Neuronal stem cell (in vitro differentiated cells): ENCODE measurements around the gene WTAP.

ENCODE experiments used
- DNase-seq: peaks from one replicate; pipeline ENCODE4 v3.0.0-alpha.2; 2013; ENCODE audit warnings: low spot score
- H2AFZ ChIP-seq: one replicate; pipeline ENCODE4 v1.6.1; 2013; ENCODE audit warnings: mild to moderate bottlenecking, low read length, inconsistent platforms
- H2AK5ac ChIP-seq: 2 replicates; pipeline ENCODE4 v1.6.1; 2013; ENCODE audit warnings: low read depth, mild to moderate bottlenecking, inconsistent platforms, low read length, moderate library complexity, mixed read lengths
- H2BK120ac ChIP-seq: 2 replicates; pipeline ENCODE4 v1.6.1; 2013; ENCODE audit warnings: low read depth, mild to moderate bottlenecking, inconsistent platforms, low read length, moderate library complexity, mixed read lengths
- H2BK12ac ChIP-seq: one replicate; pipeline ENCODE4 v1.6.1; 2013; ENCODE audit warnings: low read length, inconsistent platforms
- H2BK15ac ChIP-seq: 2 replicates; pipeline ENCODE4 v1.6.1; 2013; ENCODE audit warnings: mild to moderate bottlenecking, low read length, inconsistent platforms, mixed read lengths
- H2BK5ac ChIP-seq: one replicate; pipeline ENCODE4 v1.6.1; 2013; ENCODE audit warnings: inconsistent platforms, mild to moderate bottlenecking, low read length, moderate library complexity
- H3K14ac ChIP-seq: one replicate; pipeline ENCODE4 v1.6.1; 2013; ENCODE audit warnings: low read length, inconsistent platforms
- H3K18ac ChIP-seq: 2 replicates; pipeline ENCODE4 v1.6.1; 2013; ENCODE audit warnings: low read length, inconsistent platforms
- H3K23ac ChIP-seq: 2 replicates; pipeline ENCODE4 v1.6.1; 2013; ENCODE audit warnings: low read depth, mild to moderate bottlenecking, mixed read lengths, low read length, inconsistent platforms; ENCODE audit not compliant: poor library complexity
- H3K27ac ChIP-seq: replicated peaks from 3 replicates; pipeline ENCODE4 v1.5.1; 2013; ENCODE audit warnings: low read length, inconsistent platforms
- H3K27me3 ChIP-seq, 3 experiments: 2 replicates each; pipeline ENCODE4 v1.6.1; 2013; ENCODE audit warnings: low read length in 3 of 3, mild to moderate bottlenecking in 2 of 3, inconsistent platforms in 1 of 3, low read depth in 1 of 3, mixed read lengths in 1 of 3, moderate library complexity in 1 of 3; ENCODE audit not compliant: control insufficient read depth in 3 of 3, insufficient read depth in 3 of 3
- H3K36me3 ChIP-seq, 2 donors: replicated peaks in 1 of 2; 2 replicates each; pipeline ENCODE4 v1.6.1; 2013; ENCODE audit warnings: low read length in 2 of 2; ENCODE audit not compliant: control insufficient read depth in 2 of 2, insufficient read depth in 2 of 2
- H3K4ac ChIP-seq: 2 replicates; pipeline ENCODE4 v1.6.1; 2013; ENCODE audit warnings: inconsistent platforms, mild to moderate bottlenecking, low read length, moderate library complexity
- H3K4me1 ChIP-seq, 2 donors: 1 replicate in 1 of 2; 2 replicates in 1 of 2; pipeline ENCODE4 v1.6.1; 2013; ENCODE audit warnings: low read length in 2 of 2, low read depth in 1 of 2; ENCODE audit not compliant: control insufficient read depth in 2 of 2, insufficient read depth in 1 of 2
- H3K4me2 ChIP-seq: one replicate; pipeline ENCODE4 v1.6.1; 2013; ENCODE audit warnings: mild to moderate bottlenecking, low read length, inconsistent platforms; ENCODE audit not compliant: insufficient read depth, poor library complexity, severe bottlenecking
- H3K4me3 ChIP-seq, 2 donors: 2 replicates each; pipeline ENCODE4 v1.5.1; 2013; ENCODE audit warnings: low read length in 2 of 2, mild to moderate bottlenecking in 2 of 2, inconsistent platforms in 1 of 2, moderate library complexity in 1 of 2
- H3K79me1 ChIP-seq: one replicate; pipeline ENCODE4 v1.6.1; 2013; ENCODE audit warnings: low read depth, mild to moderate bottlenecking, inconsistent platforms, low read length, moderate library complexity
- H3K9ac ChIP-seq: one replicate; pipeline ENCODE4 v1.6.1; 2013; ENCODE audit warnings: mild to moderate bottlenecking, low read depth, low read length, inconsistent platforms; ENCODE audit not compliant: poor library complexity
- H3K9me3 ChIP-seq, 2 donors: replicated peaks in 1 of 2; 2 replicates each; pipeline versions ENCODE3 to v1.6.1; 2013; ENCODE audit warnings: low read length in 2 of 2, mild to moderate bottlenecking in 2 of 2, inconsistent platforms in 1 of 2, low read depth in 1 of 2, mixed read lengths in 1 of 2, moderate library complexity in 1 of 2; ENCODE audit not compliant: control insufficient read depth in 2 of 2, insufficient read depth in 1 of 2
- H4K8ac ChIP-seq: one replicate; pipeline ENCODE4 v1.6.1; 2013; ENCODE audit warnings: low read depth, mild to moderate bottlenecking, inconsistent platforms, low read length, moderate library complexity
- H4K91ac ChIP-seq: one replicate; pipeline ENCODE4 v1.6.1; 2013; ENCODE audit warnings: low read length, low read depth, mild to moderate bottlenecking, inconsistent platforms; ENCODE audit not compliant: poor library complexity
- WGBS, 2 donors: extraction: QIAGEN DNeasy Blood & Tissue Kit; methylation state at CpG; one replicate each; pipeline ENCODE4 v1.1.7; 2013; ENCODE audit warnings: missing lambda C conversion rate in 2 of 2, mixed read lengths in 1 of 2; ENCODE audit not compliant: insufficient read length in 2 of 2, insufficient replicate concordance in 1 of 2; ENCODE audit errors: extremely low coverage in 2 of 2; 5-methylcytosine and 5-hydroxymethylcytosine counted together

WTAP gene

GRCh38 chr6:159778131-159778530, 50.8 kb downstream of the WTAP start:
- H3K14ac ChIP-seq: no peak overlapping the region
- no peak overlapping the region for H3K9ac ChIP-seq
- no peak overlapping the region for H4K91ac ChIP-seq
- H2BK120ac ChIP-seq: no peak overlapping the region
- no peaks in the 10 kb centered on the region for H3K27me3 ChIP-seq
- H3K36me3 ChIP-seq: peaks cover 40 to 100% of the 10 kb centered on the region in 2 donors
- H2AFZ ChIP-seq: no peak overlapping the region
- H3K9me3 ChIP-seq: peaks cover 0 to 2% of the 10 kb centered on the region in 2 donors
- H2BK5ac ChIP-seq: no peak overlapping the region
- H3K27ac ChIP-seq: no peak overlapping the region
- no peak overlapping the region for H3K4ac ChIP-seq
- H3K4me2 ChIP-seq: no peak overlapping the region
- H3K4me3 ChIP-seq: no peak overlapping the region
- no peak overlapping the region for H2BK15ac ChIP-seq
- no peak overlapping the region for H4K8ac ChIP-seq
- H3K18ac ChIP-seq: no peak overlapping the region
- H3K4me1 ChIP-seq: peaks cover 0 to 2% of the 10 kb centered on the region in 2 donors
- DNase-seq: no peak
- H3K79me1 ChIP-seq: peaks cover 5% of the 10 kb centered on the region
- no peak overlapping the region for H2BK12ac ChIP-seq
- H3K23ac ChIP-seq: no peak overlapping the region
- H2AK5ac ChIP-seq: no peak overlapping the region
- no CpG with 5 or more reads among the region's 1 CpG for WGBS, 2 donors

- no peak for DNase-seq
- Histone ChIP-seq H3K14ac (no peak overlapping the region), H2AK5ac (no peak overlapping the region), H3K4me1 (peaks cover 0 to 2% of the 10 kb centered on the region in 2 donors), H3K9me3 (peaks cover 0 to 2% of the 10 kb centered on the region in 2 donors), H3K79me1 (peaks cover 5% of the 10 kb centered on the region), H3K4ac (no peak overlapping the region), H3K23ac (no peak overlapping the region), H3K27me3 (no peaks in the 10 kb centered on the region), H3K4me3 (no peak overlapping the region), H2BK120ac (no peak overlapping the region), H2BK5ac (no peak overlapping the region), H3K9ac (no peak overlapping the region), H2AFZ (no peak overlapping the region), H4K8ac (no peak overlapping the region), H3K18ac (no peak overlapping the region), H4K91ac (no peak overlapping the region), H2BK15ac (no peak overlapping the region), H3K4me2 (no peak overlapping the region), H2BK12ac (no peak overlapping the region), H3K27ac (no peak overlapping the region), H3K36me3 (peaks cover 42 to 100% of the 10 kb centered on the region in 2 donors)
- WGBS, 2 donors: no CpG with 5 or more reads among the region's 3 CpGs
Observed at GRCh38 chr6:159778542-159779103, 51.3 kb downstream of the WTAP start.

- H3K4me1 ChIP-seq: peaks cover 6 to 15% of the 10 kb centered on the region in 2 donors
- H3K4ac ChIP-seq: no peak overlapping the region
- H2BK15ac ChIP-seq: no peak overlapping the region
- H3K9me3 ChIP-seq: no peaks in the 10 kb centered on the region
- no peak overlapping the region for H4K8ac ChIP-seq
- H3K14ac ChIP-seq: no peak overlapping the region
- no peak overlapping the region for H2AK5ac ChIP-seq
- H4K91ac ChIP-seq: no peak overlapping the region
- no peak overlapping the region for H2AFZ ChIP-seq
- peak overlapping the region; percentile 75 for H3K4me2 ChIP-seq
- H3K79me1 ChIP-seq: peaks cover 10% of the 10 kb centered on the region
- DNase-seq: no peak
- H3K27me3 ChIP-seq: no peaks in the 10 kb centered on the region
- WGBS, 2 donors: no CpG with 5 or more reads among the region's 15 CpGs
- no peak overlapping the region for H2BK12ac ChIP-seq
- H3K9ac ChIP-seq: no peak overlapping the region
- H3K4me3 ChIP-seq: peak overlapping the region; percentile 88 to 100
- no peak overlapping the region for H3K27ac ChIP-seq
- no peak overlapping the region for H2BK5ac ChIP-seq
- H3K18ac ChIP-seq: no peak overlapping the region
- H3K23ac ChIP-seq: no peak overlapping the region
- H2BK120ac ChIP-seq: no peak overlapping the region
- peaks cover 10 to 76% of the 10 kb centered on the region in 2 donors for H3K36me3 ChIP-seq
Observed at GRCh38 chr6:159788276-159788675, 61.0 kb downstream of the WTAP start.

GRCh38 chr6:159788753-159789376, 61.6 kb downstream of the WTAP start:
- peak overlapping the region; percentile 65 for H4K8ac ChIP-seq
- WGBS, 2 donors: no CpG with 5 or more reads among the region's 60 CpGs
- H3K4ac ChIP-seq: peak overlapping the region; percentile 89
- H3K79me1 ChIP-seq: peaks cover 10% of the 10 kb centered on the region
- H3K4me3 ChIP-seq: peak overlapping the region; percentile 88 to 100
- no peak overlapping the region for H2BK12ac ChIP-seq
- no peak overlapping the region for H2BK120ac ChIP-seq
- H3K27me3 ChIP-seq: no peaks in the 10 kb centered on the region
- H3K4me1 ChIP-seq: peaks cover 6 to 15% of the 10 kb centered on the region in 2 donors
- H2BK5ac ChIP-seq: peak overlapping the region; percentile 98
- peaks cover 8 to 74% of the 10 kb centered on the region in 2 donors for H3K36me3 ChIP-seq
- peak overlapping the region; percentile 99 for H3K23ac ChIP-seq
- no peak overlapping the region for H4K91ac ChIP-seq
- peak overlapping the region; percentile 85 for H2AFZ ChIP-seq
- peak overlapping the region; percentile 75 for H3K4me2 ChIP-seq
- peak overlapping the region; percentile 99 for H2AK5ac ChIP-seq
- H3K9me3 ChIP-seq: no peaks in the 10 kb centered on the region
- H3K14ac ChIP-seq: peak overlapping the region; percentile 94
- no peak for DNase-seq
- peak overlapping the region; percentile 75 for H3K27ac ChIP-seq
- no peak overlapping the region for H2BK15ac ChIP-seq
- H3K9ac ChIP-seq: peak overlapping the region; percentile 100
- H3K18ac ChIP-seq: peak overlapping the region; percentile 99
